HL-60 (cell line): ENCODE measurements around the gene FAM24B.

Source experiments
- GABPA ChIP-seq: IDR thresholded peaks from 2 replicates; pipeline ENCODE4 v1.6.1; 2012; ENCODE audit warnings: low read depth
- POLR2AphosphoS5 ChIP-seq: IDR thresholded peaks from 2 replicates; pipeline ENCODE4 v1.6.1; 2012; ENCODE audit warnings: low read depth
- SPI1 ChIP-seq: IDR thresholded peaks from 2 replicates; pipeline ENCODE4 v1.6.1; 2012; ENCODE audit warnings: low read depth, mild to moderate bottlenecking, borderline replicate concordance
- TF ChIP-seq, protein P1 (sequence below): IDR thresholded peaks from one replicate; pipeline ENCODE4 v1.5.1; 2011; ENCODE audit warnings: low read length, control low read depth, inconsistent platforms; ENCODE audit not compliant: insufficient read depth
- TF ChIP-seq, protein P2 (sequence below): IDR thresholded peaks from 2 replicates; pipeline ENCODE4 v1.6.1; 2012; ENCODE audit warnings: low read depth; ENCODE audit not compliant: insufficient replicate concordance

GRCh38 chr10:122802282-122802681 is 77.1 kb downstream of the FAM24B start:
- TF ChIP-seq, protein P1, sequence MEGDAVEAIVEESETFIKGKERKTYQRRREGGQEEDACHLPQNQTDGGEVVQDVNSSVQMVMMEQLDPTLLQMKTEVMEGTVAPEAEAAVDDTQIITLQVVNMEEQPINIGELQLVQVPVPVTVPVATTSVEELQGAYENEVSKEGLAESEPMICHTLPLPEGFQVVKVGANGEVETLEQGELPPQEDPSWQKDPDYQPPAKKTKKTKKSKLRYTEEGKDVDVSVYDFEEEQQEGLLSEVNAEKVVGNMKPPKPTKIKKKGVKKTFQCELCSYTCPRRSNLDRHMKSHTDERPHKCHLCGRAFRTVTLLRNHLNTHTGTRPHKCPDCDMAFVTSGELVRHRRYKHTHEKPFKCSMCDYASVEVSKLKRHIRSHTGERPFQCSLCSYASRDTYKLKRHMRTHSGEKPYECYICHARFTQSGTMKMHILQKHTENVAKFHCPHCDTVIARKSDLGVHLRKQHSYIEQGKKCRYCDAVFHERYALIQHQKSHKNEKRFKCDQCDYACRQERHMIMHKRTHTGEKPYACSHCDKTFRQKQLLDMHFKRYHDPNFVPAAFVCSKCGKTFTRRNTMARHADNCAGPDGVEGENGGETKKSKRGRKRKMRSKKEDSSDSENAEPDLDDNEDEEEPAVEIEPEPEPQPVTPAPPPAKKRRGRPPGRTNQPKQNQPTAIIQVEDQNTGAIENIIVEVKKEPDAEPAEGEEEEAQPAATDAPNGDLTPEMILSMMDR: no peak
- TF ChIP-seq, protein P2, sequence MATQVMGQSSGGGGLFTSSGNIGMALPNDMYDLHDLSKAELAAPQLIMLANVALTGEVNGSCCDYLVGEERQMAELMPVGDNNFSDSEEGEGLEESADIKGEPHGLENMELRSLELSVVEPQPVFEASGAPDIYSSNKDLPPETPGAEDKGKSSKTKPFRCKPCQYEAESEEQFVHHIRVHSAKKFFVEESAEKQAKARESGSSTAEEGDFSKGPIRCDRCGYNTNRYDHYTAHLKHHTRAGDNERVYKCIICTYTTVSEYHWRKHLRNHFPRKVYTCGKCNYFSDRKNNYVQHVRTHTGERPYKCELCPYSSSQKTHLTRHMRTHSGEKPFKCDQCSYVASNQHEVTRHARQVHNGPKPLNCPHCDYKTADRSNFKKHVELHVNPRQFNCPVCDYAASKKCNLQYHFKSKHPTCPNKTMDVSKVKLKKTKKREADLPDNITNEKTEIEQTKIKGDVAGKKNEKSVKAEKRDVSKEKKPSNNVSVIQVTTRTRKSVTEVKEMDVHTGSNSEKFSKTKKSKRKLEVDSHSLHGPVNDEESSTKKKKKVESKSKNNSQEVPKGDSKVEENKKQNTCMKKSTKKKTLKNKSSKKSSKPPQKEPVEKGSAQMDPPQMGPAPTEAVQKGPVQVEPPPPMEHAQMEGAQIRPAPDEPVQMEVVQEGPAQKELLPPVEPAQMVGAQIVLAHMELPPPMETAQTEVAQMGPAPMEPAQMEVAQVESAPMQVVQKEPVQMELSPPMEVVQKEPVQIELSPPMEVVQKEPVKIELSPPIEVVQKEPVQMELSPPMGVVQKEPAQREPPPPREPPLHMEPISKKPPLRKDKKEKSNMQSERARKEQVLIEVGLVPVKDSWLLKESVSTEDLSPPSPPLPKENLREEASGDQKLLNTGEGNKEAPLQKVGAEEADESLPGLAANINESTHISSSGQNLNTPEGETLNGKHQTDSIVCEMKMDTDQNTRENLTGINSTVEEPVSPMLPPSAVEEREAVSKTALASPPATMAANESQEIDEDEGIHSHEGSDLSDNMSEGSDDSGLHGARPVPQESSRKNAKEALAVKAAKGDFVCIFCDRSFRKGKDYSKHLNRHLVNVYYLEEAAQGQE: no peak
- TF ChIP-seq POLR2AphosphoS5: no peak
- no peak for TF ChIP-seq SPI1
- TF ChIP-seq GABPA: no peak
